Mucosa of descending colon (tissue), 3 donors: ENCODE measurements around the gene SDHA. TPM values are rescaled to one million over a fixed set of nuclear protein-coding genes. Genes with fewer than 3 reads are reported as not detected.

Experiments
- ATAC-seq: fragments of 200-7000 bp; cut with Tn5 transposase; one replicate; pipeline ENCODE4 v1.9.1; 2020; ENCODE audit warnings: mild to moderate bottlenecking, moderate library complexity
- DNase-seq, 3 donors: peaks; one replicate each; pipeline ENCODE4 v3.0.0-alpha.2; 2020
- H3K36me3 ChIP-seq: fragments of 200-600 bp; one replicate; pipeline ENCODE4 v1.8.0; 2021; ENCODE audit warnings: low read depth, mild to moderate bottlenecking
- H3K4me1 ChIP-seq: fragments of 200-600 bp; one replicate; pipeline ENCODE4 v1.8.0; 2021; ENCODE audit warnings: low read depth, mild to moderate bottlenecking
- H3K4me3 ChIP-seq: fragments of 200-600 bp; one replicate; pipeline ENCODE4 v1.8.0; 2021; ENCODE audit warnings: mild to moderate bottlenecking
- H3K9me3 ChIP-seq: fragments of 200-600 bp; one replicate; pipeline ENCODE4 v1.8.0; 2021; ENCODE audit warnings: mild to moderate bottlenecking
- intact Hi-C, 2 donors: fragments of 100-400 bp; cut with DNase I in 1 of 2; cut with micrococcal nuclease in 1 of 2; formaldehyde crosslinking; loops; one replicate each; pipeline versions ENCODE4 v1.11.0 to v1.11.1; 2022; cut with DNase I, micrococcal nuclease
- total RNA-seq, 3 donors: library from RNA; stranded (reverse); fragmentation: NEBNext Ultra II Directional in 2 of 3; extraction: Animal tissue kit (Norgen Biotek cat#: 25700) in 2 of 3; gene quantifications; one replicate each; pipeline versions ENCODE4 v1.2.1 to v1.2.4, GENCODE V29; 2021 to 2023
- TF ChIP-seq, protein P1 (sequence below): fragments of 200-600 bp; IDR thresholded peaks from one replicate; pipeline ENCODE4 v1.8.0; 2022; ENCODE audit warnings: antibody characterized with exemption, mild to moderate bottlenecking
- donor health status: DM: no; HTN: no; CAD: no; lungs with moderate emphysema.
- donor health status: DM: no; HTN: no; CAD: no.
- donor health status: DM: no; HTN: yes; CAD: no.

SDHA gene
- total RNA-seq, 3 donors from 2014 or later: 223 to 322 (median 249) TPM

GRCh38 chr5:203246-203930 is 14.7 kb upstream of the SDHA start:
- no peak for DNase-seq
- intact Hi-C loops: no loop called here
- H3K36me3 ChIP-seq: no peaks in the 10 kb centered on the region
- ATAC-seq: no peak
- TF ChIP-seq, protein P1, sequence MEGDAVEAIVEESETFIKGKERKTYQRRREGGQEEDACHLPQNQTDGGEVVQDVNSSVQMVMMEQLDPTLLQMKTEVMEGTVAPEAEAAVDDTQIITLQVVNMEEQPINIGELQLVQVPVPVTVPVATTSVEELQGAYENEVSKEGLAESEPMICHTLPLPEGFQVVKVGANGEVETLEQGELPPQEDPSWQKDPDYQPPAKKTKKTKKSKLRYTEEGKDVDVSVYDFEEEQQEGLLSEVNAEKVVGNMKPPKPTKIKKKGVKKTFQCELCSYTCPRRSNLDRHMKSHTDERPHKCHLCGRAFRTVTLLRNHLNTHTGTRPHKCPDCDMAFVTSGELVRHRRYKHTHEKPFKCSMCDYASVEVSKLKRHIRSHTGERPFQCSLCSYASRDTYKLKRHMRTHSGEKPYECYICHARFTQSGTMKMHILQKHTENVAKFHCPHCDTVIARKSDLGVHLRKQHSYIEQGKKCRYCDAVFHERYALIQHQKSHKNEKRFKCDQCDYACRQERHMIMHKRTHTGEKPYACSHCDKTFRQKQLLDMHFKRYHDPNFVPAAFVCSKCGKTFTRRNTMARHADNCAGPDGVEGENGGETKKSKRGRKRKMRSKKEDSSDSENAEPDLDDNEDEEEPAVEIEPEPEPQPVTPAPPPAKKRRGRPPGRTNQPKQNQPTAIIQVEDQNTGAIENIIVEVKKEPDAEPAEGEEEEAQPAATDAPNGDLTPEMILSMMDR: no peak
- no peak overlapping the region for H3K4me3 ChIP-seq
- no peaks in the 10 kb centered on the region for H3K9me3 ChIP-seq
- no peaks in the 10 kb centered on the region for H3K4me1 ChIP-seq

DNA sequence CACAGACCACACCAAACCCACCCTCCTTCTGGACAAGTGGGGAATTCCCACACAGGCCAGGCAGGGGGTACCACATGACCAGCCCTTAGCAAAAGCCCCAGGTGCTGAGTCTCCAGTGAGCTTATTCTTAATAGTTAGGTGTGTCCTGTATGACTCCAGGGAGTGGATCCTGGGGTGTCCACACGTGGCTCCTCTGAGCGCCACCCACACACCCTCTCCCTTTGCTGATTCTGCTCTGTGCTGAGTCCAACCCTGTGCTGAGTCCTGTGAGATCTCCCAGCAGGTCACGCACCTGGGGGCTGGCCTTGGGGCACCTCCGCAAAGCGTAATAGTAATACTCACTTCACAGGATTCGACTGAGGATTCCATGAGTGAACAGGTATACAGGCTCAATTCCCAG is 14.1 kb upstream of the SDHA start:
- intact Hi-C loops: no loop called here
- no peaks in the 10 kb centered on the region for H3K36me3 ChIP-seq
- H3K4me1 ChIP-seq: no peaks in the 10 kb centered on the region
- no peaks in the 10 kb centered on the region for H3K9me3 ChIP-seq
- TF ChIP-seq, protein P1: no peak
- H3K4me3 ChIP-seq: no peak overlapping the region
- DNase-seq (no peak), ATAC-seq (no peak)

GRCh38 chr5:204462-204861 is 13.7 kb upstream of the SDHA start:
- Histone ChIP-seq H3K4me3 (no peak overlapping the region), H3K4me1 (no peaks in the 10 kb centered on the region), H3K9me3 (no peaks in the 10 kb centered on the region), H3K36me3 (no peaks in the 10 kb centered on the region)
- no peak for ATAC-seq
- intact Hi-C loops: no loop called here
- no peak for DNase-seq
- TF ChIP-seq, protein P1: no peak

DNA sequence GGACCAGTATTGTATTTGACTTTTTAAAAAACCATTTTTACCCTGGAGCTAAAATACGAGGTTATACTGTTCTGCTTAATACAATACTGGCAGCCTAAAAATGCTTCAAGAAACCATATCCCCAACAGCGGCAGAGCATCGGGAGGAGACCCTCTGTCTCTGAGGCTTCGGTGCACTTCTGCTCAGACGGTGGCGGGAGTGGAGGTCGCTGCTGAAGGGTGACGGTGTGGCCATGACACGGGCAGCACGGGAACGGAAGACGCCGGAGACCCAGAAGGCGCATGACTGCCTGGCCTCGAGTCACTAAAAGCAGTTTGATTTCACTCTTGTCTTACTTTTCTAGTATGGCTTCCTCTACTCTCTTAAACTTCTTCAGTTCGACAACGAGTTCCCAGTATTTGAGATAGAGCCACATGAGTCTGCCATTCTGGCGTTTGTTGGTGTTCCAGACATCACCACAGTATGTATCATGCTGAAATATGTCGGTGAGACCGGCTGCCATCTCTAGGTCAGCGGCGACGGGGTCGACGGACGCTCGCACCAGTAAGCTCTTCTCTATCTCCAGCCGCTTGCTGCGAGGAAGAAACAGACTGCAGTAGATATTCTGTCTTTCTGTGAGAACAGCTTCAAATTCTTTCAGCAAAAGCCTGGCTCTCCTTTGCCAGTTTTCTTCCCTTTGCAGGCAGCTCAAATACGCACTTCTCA is 13.0 kb upstream of the SDHA start:
- intact Hi-C loops: no loop called here
- H3K4me1 ChIP-seq: no peaks in the 10 kb centered on the region
- H3K36me3 ChIP-seq: no peaks in the 10 kb centered on the region
- no peak for ATAC-seq
- no peak for DNase-seq
- no peak overlapping the region for H3K4me3 ChIP-seq
- TF ChIP-seq, protein P1: no peak
- no peaks in the 10 kb centered on the region for H3K9me3 ChIP-seq

GRCh38 chr5:206406-206805 is 11.7 kb upstream of the SDHA start:
- TF ChIP-seq, protein P1: no peak
- no peak for DNase-seq
- Histone ChIP-seq H3K4me1 (no peaks in the 10 kb centered on the region), H3K9me3 (no peaks in the 10 kb centered on the region), H3K4me3 (no peak overlapping the region), H3K36me3 (no peaks in the 10 kb centered on the region)
- no peak for ATAC-seq
- intact Hi-C loops: no loop called here
